Measurements from ENCODE around the gene PRSS50. TPM values are rescaled to one million over a fixed set of nuclear protein-coding genes. Genes with fewer than 3 reads are reported as not detected.

PRSS50 gene
- total and polyA plus RNA-seq, 2 donors, result 0.10 to 0.26 TPM

DNA sequence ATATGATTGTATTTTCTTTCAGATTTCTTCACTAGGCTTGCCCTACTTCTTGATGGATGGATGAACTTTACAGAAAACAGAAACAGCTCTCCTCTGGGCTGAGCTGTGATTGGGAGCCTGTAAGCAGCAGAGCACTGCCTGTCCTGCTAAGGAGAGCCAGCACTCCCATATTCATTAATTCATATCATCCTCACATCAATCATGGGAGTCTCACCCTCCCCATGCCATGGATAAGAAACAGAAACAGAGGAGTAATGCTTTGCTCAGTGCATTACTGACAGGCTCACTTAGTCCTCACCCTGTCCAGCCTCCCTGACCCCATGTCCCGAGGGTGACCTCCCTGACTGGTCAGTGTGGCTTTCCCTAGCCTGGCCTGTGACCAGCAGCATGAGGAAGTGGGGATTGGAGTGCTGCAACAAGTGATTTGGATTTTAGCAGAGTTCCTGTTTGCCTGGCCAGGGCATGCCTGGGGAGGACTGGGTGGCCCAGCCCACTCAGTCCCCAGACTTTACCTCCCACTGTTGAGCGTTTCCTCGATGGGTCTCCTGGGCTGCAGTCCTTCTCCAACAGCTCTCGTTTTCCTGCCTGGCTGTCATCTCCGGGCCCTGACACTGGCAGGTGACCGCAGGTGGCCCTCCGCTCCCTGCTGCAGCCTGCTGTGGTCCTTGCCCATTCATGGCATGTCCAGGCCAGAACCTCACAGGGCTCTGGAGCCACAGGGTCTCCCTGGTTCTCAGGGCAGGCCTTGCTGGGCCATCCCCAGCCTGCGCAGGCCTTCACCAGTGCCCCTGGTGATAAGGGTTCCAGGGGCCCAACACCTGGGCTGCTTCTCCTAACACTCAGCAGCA, 17.8 kb downstream of the PRSS50 start:
- Histone ChIP-seq H3K4me3 (ENCODE audit: low read depth, low read length) (no peak overlapping the region), H3K27ac (ENCODE audit: low read depth) (no peak overlapping the region), H3K36me3 (ENCODE audit: insufficient read depth) (no peaks in the 10 kb centered on the region), H3K4me1 (ENCODE audit: insufficient read depth) (no peaks in the 10 kb centered on the region)
- 88% methylated on average over 8 of the region's 8 CpGs for WGBS
- DNase-seq (ENCODE audit: extremely low spot score), result no peak

DNA sequence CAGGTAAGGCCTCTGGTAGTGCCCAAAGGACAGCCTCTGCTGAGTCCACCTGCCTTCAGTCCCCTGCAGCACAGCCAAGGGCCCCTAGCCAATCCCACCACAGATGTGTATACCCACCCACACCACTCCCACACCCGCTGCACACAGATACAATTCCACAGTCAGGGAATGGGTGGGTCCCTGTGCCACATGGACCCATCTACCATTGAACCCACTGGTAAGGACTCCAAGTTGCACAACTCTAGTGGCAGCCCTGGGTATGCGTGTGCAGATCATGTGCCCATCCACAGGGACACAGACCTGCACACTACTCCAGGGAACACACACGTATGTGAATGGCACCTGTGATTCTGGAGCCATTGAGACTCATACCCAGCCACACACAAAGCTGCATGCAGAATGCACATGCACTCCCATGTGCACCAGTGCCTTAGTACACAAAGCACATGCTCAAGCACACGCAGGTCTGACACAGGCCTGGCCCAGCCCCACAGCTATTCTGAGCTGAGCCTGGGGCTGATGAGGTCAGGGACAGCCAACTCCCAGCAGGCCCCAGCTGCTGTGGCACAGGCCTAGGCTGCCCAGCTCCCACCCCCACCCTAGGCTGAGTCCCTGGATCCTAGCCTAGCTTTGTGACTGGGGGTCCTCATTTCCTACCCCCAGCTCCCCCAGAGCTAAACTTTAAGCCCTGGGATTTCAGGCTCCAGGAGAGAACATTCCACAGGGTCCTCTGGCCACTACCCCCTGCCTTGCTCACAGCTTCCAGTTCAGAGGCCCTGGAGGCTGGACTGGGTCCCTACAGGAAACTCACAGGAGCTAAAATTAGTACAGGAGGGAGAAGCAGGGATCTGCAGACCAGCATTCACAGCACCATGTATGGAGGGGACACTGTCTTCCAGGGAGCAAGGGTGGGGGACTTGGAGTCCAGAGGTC, 21.4 kb downstream of the PRSS50 start:
- H3K27ac ChIP-seq (ENCODE audit: low read depth), result no peak overlapping the region
- H3K4me1 ChIP-seq (ENCODE audit: insufficient read depth), result no peaks in the 10 kb centered on the region
- H3K36me3 ChIP-seq (ENCODE audit: insufficient read depth), result no peaks in the 10 kb centered on the region
- 74% methylated on average over 4 of the region's 4 CpGs for WGBS
- H3K4me3 ChIP-seq (ENCODE audit: low read depth, low read length), result no peak overlapping the region
- no peak for DNase-seq (ENCODE audit: extremely low spot score)

DNA sequence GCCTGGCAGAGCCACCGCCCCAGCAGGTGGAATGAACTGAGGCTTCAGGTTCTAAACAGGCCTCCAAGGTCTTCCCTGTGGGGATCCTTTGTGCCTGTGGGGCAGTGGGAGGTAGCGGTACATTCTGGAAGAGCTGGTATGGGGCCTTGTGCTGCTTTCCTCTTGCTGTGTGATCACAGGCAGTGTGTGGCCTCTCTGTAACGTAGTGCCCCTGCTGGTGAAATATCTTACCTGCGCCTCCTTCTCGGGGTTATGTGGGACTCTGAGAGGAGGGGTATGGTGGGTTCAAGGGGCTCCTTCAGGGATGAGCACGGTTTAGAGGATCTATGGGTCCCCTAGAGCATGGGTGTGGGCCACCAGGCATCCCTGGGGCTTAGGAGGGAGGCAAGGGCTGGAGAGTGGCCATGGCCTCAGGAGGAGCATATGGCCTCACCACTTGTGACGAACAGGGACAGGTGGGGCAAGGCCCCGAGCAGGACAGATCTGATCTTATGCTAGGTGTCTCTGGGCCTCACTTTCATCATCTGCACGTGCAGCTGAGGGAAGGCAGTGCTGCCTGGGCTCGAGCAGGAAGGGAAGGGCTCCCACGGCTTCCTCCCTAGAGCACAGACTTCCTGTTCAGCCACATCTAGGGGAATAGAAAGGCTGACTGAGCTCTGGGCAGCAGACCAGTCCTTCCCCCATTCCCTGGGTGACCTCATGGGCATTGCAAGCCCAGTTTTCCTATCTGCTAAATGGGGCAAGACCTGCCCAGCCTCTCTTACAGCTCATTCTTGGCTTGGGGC, 22.3 kb downstream of the PRSS50 start:
- Histone ChIP-seq H3K4me1 (ENCODE audit: insufficient read depth) (no peaks in the 10 kb centered on the region), H3K27ac (ENCODE audit: low read depth) (peak overlapping the region; percentile 3), H3K4me3 (ENCODE audit: low read depth, low read length) (no peak overlapping the region), H3K36me3 (ENCODE audit: insufficient read depth) (no peaks in the 10 kb centered on the region)
- DNase-seq (ENCODE audit: extremely low spot score), result no peak
- 79% methylated on average over 11 of the region's 11 CpGs for WGBS

DNA sequence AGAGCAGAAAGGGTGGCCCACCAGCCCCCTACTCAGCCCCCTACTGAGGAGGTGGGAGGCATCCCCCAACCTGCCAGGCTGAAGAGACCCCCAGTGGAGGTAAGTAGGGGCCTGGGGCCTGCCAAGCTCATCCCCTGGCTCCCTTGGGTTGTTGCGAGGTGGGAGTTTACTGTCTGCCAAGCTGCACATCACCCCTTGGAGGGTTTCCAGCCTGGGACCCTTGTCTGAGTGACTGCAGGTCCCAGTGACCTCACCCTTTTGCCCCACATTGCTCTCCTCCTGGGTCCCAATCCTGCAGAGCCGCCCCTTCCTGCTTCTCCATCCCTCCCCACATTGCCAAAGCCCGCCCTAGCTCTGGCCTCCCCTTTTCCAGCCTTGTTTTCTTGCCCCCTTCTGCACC, 23.1 kb downstream of the PRSS50 start:
- Histone ChIP-seq H3K36me3 (ENCODE audit: insufficient read depth) (no peaks in the 10 kb centered on the region), H3K4me1 (ENCODE audit: insufficient read depth) (no peaks in the 10 kb centered on the region), H3K27ac (ENCODE audit: low read depth) (no peak overlapping the region), H3K4me3 (ENCODE audit: low read depth, low read length) (no peak overlapping the region)
- 95% methylated on average over 3 of the region's 3 CpGs for WGBS
- DNase-seq (ENCODE audit: extremely low spot score), result no peak

DNA sequence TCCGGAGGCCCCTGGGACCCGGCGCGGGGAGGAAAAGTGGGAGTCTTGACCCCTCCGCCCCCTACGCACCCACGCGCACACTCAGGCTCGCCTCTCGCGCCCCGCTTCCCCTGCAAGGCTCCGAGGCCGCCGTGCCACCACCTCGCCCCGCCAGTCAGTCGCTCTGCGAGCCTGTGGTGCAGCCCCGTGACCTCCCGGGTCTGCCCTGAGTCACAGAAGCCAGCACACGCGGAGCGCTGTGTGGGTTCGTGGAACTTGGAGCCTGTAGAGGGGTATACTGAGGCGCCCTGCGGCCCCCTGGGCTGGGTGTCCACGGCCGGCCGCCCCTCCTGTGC, 23.8 kb downstream of the PRSS50 start:
- 25% methylated on average over 30 of the region's 30 CpGs for WGBS
- Histone ChIP-seq H3K36me3 (ENCODE audit: insufficient read depth) (no peaks in the 10 kb centered on the region), H3K4me3 (ENCODE audit: low read depth, low read length) (peak overlapping the region; percentile 63), H3K27ac (ENCODE audit: low read depth) (peak overlapping the region; percentile 76), H3K4me1 (ENCODE audit: insufficient read depth) (no peaks in the 10 kb centered on the region)
- no peak for DNase-seq (ENCODE audit: extremely low spot score)

DNA sequence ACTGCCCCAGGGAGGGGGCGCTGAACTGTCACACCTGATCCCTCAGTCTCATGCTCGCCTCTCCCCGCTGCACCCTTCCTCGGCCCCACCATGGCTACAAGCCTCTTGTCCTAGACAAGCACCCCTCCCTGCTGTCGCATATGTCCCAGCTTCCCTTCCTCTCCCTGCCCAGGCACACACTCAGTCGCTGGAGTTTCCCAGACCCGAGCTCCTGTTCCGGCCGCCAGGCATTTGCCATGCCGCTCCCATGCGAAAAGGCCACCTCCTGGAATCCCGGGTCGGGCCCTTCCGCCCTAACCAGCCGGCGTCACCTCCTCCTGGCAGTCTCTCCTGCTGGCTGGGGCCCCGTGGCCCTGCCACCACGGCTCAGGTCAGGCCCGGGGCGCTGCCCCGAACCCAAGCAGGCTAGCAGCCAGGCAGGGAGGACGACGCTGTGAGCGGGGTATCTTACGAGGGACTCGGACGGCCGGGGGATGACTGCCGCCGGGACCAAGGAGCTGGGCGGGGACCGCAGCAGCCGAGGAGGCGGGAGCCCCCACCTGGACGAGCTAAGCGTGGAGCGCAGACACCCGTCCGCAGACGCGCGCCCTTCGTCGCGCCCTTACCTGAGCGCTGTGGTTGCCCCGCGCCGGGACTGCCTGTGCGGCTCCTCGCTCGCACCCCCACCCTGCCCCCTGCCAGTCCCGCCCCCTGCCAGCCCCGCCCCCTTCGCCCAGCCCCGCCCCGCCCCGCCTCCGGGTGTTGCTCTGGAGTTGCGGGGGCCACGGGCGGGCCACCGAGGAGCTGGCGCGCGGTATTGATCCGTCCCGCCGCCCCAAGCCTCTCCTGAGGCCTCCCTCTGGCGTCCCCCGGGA, 24.4 kb downstream of the PRSS50 start, which contains the start of gene ALS2CL:
ALS2CL (minus strand) TSS at position 642 of the 854 bp plus-strand sequence. CDS start 4,239 bp downstream, outside the sequence.
- DNase-seq (ENCODE audit: extremely low spot score), result no peak
- H3K4me1 ChIP-seq (ENCODE audit: insufficient read depth), result no peaks in the 10 kb centered on the region
- WGBS, result 2% methylated on average over 71 of the region's 71 CpGs
- H3K4me3 ChIP-seq (ENCODE audit: low read depth, low read length), result peak within 1 kb of the TSS; percentile 63
- H3K36me3 ChIP-seq (ENCODE audit: insufficient read depth), result no peaks in the 10 kb centered on the region
- peak within 1 kb of the TSS; percentile 76 for H3K27ac ChIP-seq (ENCODE audit: low read depth)

DNA sequence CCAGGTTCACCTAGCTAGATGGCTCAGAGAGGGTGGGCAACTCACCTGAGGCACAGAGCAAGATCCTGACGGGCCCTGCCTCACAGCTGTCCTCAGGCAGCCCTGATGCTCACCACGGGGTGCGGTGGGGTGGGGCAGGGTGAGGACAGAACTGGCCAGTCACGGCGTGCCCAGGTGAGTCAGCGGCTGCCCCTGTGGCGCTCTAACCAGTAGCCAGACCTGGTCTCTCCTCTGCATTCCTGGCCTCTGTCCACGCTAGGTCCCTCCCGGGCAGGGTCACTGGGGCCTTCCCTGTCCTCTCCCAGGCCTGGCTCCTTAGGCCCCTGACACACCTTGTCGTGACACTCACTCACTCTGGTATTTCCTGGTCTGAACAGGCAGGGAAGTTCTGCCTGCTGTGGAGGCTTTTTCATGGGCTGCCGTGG, 25.1 kb downstream of the PRSS50 start:
- Histone ChIP-seq H3K27ac (ENCODE audit: low read depth) (no peak overlapping the region), H3K36me3 (ENCODE audit: insufficient read depth) (no peaks in the 10 kb centered on the region), H3K4me3 (ENCODE audit: low read depth, low read length) (peak overlapping the region; percentile 63), H3K4me1 (ENCODE audit: insufficient read depth) (no peaks in the 10 kb centered on the region)
- 57% methylated on average over 11 of the region's 11 CpGs for WGBS
- no peak for DNase-seq (ENCODE audit: extremely low spot score)

DNA sequence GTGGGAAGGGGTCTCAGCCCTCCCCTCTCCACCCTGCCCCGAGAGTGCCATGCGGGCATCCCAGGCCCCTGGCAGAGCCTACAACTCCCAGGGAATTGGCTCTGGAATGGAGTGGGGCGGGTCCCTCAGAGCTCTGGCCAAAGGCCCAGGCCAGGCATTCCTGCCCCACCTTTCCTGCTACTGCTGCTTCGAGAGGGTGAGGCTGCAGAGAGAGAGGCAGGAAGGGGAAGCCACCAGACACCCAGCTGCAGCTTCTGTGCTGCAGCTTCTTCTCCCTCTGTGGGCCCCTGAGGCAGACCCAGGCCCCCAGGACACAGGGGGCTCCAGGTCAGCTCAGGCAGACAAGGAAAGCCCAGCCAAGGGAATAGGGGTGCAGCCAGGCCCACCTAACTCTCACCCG, 26.9 kb downstream of the PRSS50 start:
- no peaks in the 10 kb centered on the region for H3K4me1 ChIP-seq (ENCODE audit: insufficient read depth)
- no peak overlapping the region for H3K27ac ChIP-seq (ENCODE audit: low read depth)
- H3K4me3 ChIP-seq (ENCODE audit: low read depth, low read length), result no peak overlapping the region
- WGBS, result 65% methylated on average over 5 of the region's 5 CpGs
- H3K36me3 ChIP-seq (ENCODE audit: insufficient read depth), result no peaks in the 10 kb centered on the region
- DNase-seq (ENCODE audit: extremely low spot score), result no peak

DNA sequence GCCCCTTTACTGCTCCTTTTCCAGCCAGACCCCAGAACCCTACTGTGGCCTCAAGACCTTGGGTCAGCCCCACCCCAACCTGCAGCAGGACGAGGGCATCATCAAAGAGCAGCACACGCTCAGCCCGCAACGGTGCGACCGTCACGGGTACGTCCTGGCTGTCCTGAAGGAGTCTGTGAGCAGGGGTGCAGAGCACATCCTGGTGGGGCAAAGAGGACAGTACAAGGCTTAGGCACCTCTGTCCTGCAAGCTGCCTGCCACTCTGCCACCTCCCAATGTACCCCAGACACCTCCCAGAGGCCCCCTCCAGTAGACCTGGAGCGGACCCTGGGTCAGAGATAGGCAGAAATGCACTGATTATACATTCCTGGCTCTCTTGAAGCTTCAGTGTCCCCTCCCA, 32.2 kb downstream of the PRSS50 start:
- H3K4me3 ChIP-seq (ENCODE audit: low read depth, low read length), result no peak overlapping the region
- H3K4me1 ChIP-seq (ENCODE audit: insufficient read depth), result no peaks in the 10 kb centered on the region
- no peak for DNase-seq (ENCODE audit: extremely low spot score)
- WGBS, result 89% methylated on average over 9 of the region's 9 CpGs
- no peak overlapping the region for H3K27ac ChIP-seq (ENCODE audit: low read depth)
- no peaks in the 10 kb centered on the region for H3K36me3 ChIP-seq (ENCODE audit: insufficient read depth)

DNA sequence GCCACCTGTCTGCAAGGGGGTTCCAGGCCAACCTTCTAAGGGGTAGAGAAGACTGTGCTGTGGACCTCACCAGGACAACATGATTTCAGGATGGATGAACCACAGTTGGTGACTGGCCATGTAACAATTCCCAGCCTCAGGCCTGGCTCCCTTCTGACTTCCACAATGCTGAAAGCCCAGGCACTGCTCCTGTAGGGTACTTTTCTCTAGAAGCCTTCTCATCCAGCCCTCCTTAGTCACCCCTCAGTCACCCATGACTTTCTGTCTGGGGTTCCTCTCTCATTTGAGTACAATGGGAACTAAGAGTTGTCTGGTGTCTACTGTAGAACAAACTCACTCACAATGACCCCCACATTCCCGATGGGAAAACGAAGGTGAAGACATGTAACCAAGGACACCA, 32.8 kb downstream of the PRSS50 start:
- H3K27ac ChIP-seq (ENCODE audit: low read depth), result no peak overlapping the region
- H3K4me3 ChIP-seq (ENCODE audit: low read depth, low read length), result no peak overlapping the region
- no peaks in the 10 kb centered on the region for H3K4me1 ChIP-seq (ENCODE audit: insufficient read depth)
- no peaks in the 10 kb centered on the region for H3K36me3 ChIP-seq (ENCODE audit: insufficient read depth)
- WGBS, result 92% methylated on average over 2 of the region's 2 CpGs
- no peak for DNase-seq (ENCODE audit: extremely low spot score)

DNA sequence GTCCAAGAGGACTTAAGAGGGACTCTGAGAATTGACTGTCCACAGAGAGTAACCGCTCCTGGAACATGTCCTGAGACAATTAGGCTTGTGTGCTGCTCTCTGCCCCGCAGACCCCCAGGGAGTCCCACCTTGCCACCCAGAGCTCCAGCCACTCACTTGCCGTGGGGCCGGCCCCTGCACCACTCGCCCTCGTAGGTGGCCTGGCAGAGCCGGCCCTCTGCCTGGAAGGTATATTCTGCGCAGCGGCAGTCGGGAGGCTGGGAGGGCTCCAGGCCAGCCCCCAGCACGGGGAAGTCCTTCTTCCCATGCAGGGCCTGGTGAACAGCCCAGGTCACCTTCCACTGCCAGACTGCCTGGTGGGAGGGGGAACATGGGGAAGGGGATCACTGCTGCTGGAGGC, 34.7 kb downstream of the PRSS50 start:
- H3K4me3 ChIP-seq (ENCODE audit: low read depth, low read length), result no peak overlapping the region
- no peaks in the 10 kb centered on the region for H3K4me1 ChIP-seq (ENCODE audit: insufficient read depth)
- DNase-seq (ENCODE audit: extremely low spot score), result no peak
- 88% methylated on average over 11 of the region's 11 CpGs for WGBS
- no peaks in the 10 kb centered on the region for H3K36me3 ChIP-seq (ENCODE audit: insufficient read depth)
- H3K27ac ChIP-seq (ENCODE audit: low read depth), result no peak overlapping the region

DNA sequence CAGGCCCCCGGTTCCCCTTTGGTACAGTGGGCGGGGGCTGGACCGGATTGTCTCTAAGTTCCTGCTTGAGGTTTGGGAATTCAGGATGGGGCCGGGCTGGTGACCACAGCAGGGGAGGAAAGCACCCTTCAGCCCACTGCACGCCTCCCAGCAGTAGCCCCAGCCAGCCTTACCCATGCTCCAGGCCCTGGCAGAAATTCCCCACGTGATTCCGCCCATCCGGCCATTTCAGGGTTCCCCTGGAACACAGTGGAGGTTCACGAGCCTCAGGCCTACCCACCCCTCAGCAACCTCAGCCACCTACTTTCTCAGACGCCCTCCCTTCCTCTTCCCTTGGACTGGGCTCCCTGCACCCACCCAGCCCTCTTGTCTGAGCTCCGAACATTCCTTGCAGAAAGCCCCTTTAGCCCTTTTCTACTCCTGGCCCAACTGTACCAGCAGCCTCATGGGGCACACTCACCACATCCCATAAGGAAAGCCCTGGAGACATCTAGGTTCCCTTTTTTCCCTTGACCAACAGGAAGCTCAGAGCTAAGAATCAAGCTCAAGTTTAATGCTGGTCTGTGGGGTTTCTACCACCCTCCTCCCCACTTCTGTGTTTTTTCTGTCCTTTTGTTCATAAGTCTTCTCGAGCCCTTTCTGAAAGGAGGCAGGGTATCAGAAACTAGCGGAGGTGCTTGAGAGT, 35.7 kb downstream of the PRSS50 start:
- H3K27ac ChIP-seq (ENCODE audit: low read depth), result no peak overlapping the region
- H3K4me3 ChIP-seq (ENCODE audit: low read depth, low read length), result no peak overlapping the region
- WGBS, result 83% methylated on average over 13 of the region's 13 CpGs
- no peaks in the 10 kb centered on the region for H3K4me1 ChIP-seq (ENCODE audit: insufficient read depth)
- no peak for DNase-seq (ENCODE audit: extremely low spot score)
- H3K36me3 ChIP-seq (ENCODE audit: insufficient read depth), result no peaks in the 10 kb centered on the region
